ENCODE measurements around the gene REM2.

Gene REM2

GRCh38 chr14:22900081-22900799 lies 17.2 kb downstream of the REM2 start:
- DNase-seq, result peak; percentile 80

GRCh38 chr14:22901799-22902198 lies 18.8 kb downstream of the REM2 start:
- DNase-seq, result no peak

GRCh38 chr14:22903742-22904087 lies 20.7 kb downstream of the REM2 start:
- no peak for DNase-seq

GRCh38 chr14:22905627-22906026 lies 22.6 kb downstream of the REM2 start:
- DNase-seq, result no peak

GRCh38 chr14:22906073-22906472 lies 23.1 kb downstream of the REM2 start:
- no peak for DNase-seq

- no peak for DNase-seq
Measured at GRCh38 chr14:22907429-22907828, 24.4 kb downstream of the REM2 start.

- DNase-seq, result no peak
Measured at GRCh38 chr14:22908601-22909000, 25.6 kb downstream of the REM2 start.

GRCh38 chr14:22910916-22911315 lies 27.9 kb downstream of the REM2 start:
- DNase-seq, result no peak

GRCh38 chr14:22914836-22915235 lies 31.8 kb downstream of the REM2 start:
- peak; percentile 17 for DNase-seq

GRCh38 chr14:22915886-22916521 lies 33.0 kb downstream of the REM2 start:
- no peak for DNase-seq

- peak; percentile 99 for DNase-seq
Measured at GRCh38 chr14:22918804-22919600, 36.0 kb downstream of the REM2 start, which contains the start of gene RBM23. Gene RBM23, minus strand, starts transcription at chr14:22919149.

GRCh38 chr14:22919601-22919921 lies 36.5 kb downstream of the REM2 start:
- no peak for DNase-seq

- DNase-seq, result no peak
Measured at GRCh38 chr14:22920697-22921096, 37.7 kb downstream of the REM2 start.

GRCh38 chr14:22922294-22922693 lies 39.3 kb downstream of the REM2 start:
- no peak for DNase-seq

- no peak for DNase-seq
Measured at GRCh38 chr14:22923746-22924145, 40.7 kb downstream of the REM2 start.

GRCh38 chr14:22925513-22925912 lies 42.5 kb downstream of the REM2 start:
- DNase-seq, result no peak

GRCh38 chr14:22926316-22926715 lies 43.3 kb downstream of the REM2 start:
- no peak for DNase-seq

GRCh38 chr14:22928237-22929103 lies 45.4 kb downstream of the REM2 start:
- DNase-seq, result peak; percentile 9

- peak; percentile 99 for DNase-seq
Measured at GRCh38 chr14:22929104-22929960, 46.3 kb downstream of the REM2 start, which contains the start of gene PRMT5. Gene PRMT5, minus strand, starts transcription at chr14:22929376. Its CDS starts 15 bp downstream, at chr14:22929361.

GRCh38 chr14:22929961-22930364 lies 46.9 kb downstream of the REM2 start:
- DNase-seq, result no peak

- DNase-seq, result no peak
Measured at GRCh38 chr14:22932146-22932545, 49.1 kb downstream of the REM2 start.

GRCh38 chr14:22935156-22935555 lies 52.1 kb downstream of the REM2 start:
- no peak for DNase-seq
